NK-92 treated with Interleukin-12 subunit alpha and Interleukin-12 subunit beta, amount 100 ng/mL, for 24 hours (cell line): ENCODE data around the gene PDCD1.

Experiments used
- DNase-seq: peaks from one replicate; lab custom pipeline; 2025; lab: John Stamatoyannopoulos, UW

The PDCD1 gene

GRCh38 chr2:241865416-241865956, 6.8 kb upstream of the PDCD1 start:
- no peak for DNase-seq

GRCh38 chr2:241864850-241865213, 6.1 kb upstream of the PDCD1 start:
- no peak for DNase-seq

GRCh38 chr2:241864168-241864849, 5.6 kb upstream of the PDCD1 start:
- no peak for DNase-seq

- peak; percentile 65 for DNase-seq
Measured at GRCh38 chr2:241863536-241863954, 4.9 kb upstream of the PDCD1 start.

- DNase-seq, result no peak
Measured at GRCh38 chr2:241862775-241863535, 4.3 kb upstream of the PDCD1 start.

- DNase-seq, result no peak
Measured at GRCh38 chr2:241862093-241862492, 3.4 kb upstream of the PDCD1 start.

- DNase-seq, result no peak
Measured at GRCh38 chr2:241861264-241861663, 2.6 kb upstream of the PDCD1 start.

- DNase-seq, result no peak
Measured at GRCh38 chr2:241860184-241861078, 1.7 kb upstream of the PDCD1 start.

GRCh38 chr2:241859436-241860183, 916 bp upstream of the PDCD1 start:
- no peak for DNase-seq

- DNase-seq, result no peak
Measured at GRCh38 chr2:241859017-241859435, 332 bp upstream of the PDCD1 start.

- DNase-seq, result no peak
Measured at GRCh38 chr2:241857572-241858121, 1.0 kb downstream of the PDCD1 start.

- DNase-seq, result no peak
Measured at GRCh38 chr2:241857041-241857541, 1.6 kb downstream of the PDCD1 start.

GRCh38 chr2:241855888-241856422, 2.7 kb downstream of the PDCD1 start:
- DNase-seq, result no peak

- no peak for DNase-seq
Measured at GRCh38 chr2:241855245-241855887, 3.3 kb downstream of the PDCD1 start.

- DNase-seq, result no peak
Measured at GRCh38 chr2:241854342-241855244, 4.1 kb downstream of the PDCD1 start.

- DNase-seq, result no peak
Measured at GRCh38 chr2:241853651-241854341, 4.9 kb downstream of the PDCD1 start.

GRCh38 chr2:241852981-241853631, 5.6 kb downstream of the PDCD1 start:
- DNase-seq, result no peak
